ENCODE measurements around the gene UBE4B.

UBE4B gene

DNA sequence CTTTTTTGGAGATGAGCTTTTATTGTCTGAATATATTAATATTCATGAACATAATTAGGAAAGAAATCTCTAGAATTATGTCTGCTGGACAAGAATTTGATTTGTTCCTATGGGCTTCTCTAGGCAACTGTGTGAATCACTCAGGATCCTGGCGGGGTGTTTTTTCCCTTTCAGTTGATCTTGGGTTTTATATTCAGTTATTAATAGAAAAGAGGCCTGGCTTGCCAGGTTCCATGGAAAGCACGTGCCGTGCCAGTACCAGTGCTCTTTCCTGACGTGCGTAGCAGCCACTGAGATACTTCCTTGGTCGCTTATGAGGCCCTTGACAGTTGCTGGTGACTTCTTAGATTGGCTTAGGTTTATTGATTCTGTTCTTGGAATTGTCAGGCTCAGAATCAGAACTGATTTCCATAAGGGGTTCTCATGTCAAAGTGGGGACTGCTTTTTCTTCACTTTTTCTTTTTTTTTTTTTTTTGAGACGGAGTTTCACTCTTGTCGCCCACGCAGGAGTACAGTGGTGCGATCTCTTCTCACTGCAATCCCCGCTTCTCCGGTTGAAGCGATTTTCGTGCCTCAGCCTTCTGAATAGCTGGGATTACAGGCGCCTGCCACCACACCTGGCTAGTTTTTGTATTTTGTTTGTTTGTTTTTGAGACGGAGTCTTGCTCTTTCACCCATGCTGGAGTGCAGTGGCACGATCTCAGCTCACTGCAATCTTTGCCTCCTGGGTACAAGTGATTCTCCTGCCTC, 129.0 kb downstream of the UBE4B start:
- Histone ChIP-seq H3K4me3 (ENCODE audit: control insufficient read depth in 1 of 7, extremely low read depth in 1 of 7, insufficient read depth in 4 of 7, low read depth in 2 of 7, low read length in 6 of 7) (no peak overlapping the region), H3K9me3 (ENCODE audit: control extremely low read depth in 1 of 5, control insufficient read depth in 4 of 5, insufficient read depth in 2 of 5, low read depth in 1 of 5, low read length in 4 of 5) (no peaks in the 10 kb centered on the region), H3K27me3 (replicated peaks in 2 of 5; ENCODE audit: control insufficient read depth in 4 of 5, insufficient read depth in 5 of 5, low read length in 4 of 5) (no peaks in the 10 kb centered on the region), H3K4me1 (ENCODE audit: control extremely low read depth in 1 of 4, control insufficient read depth in 4 of 4, insufficient read depth in 4 of 4, low read length in 3 of 4) (no peaks in the 10 kb centered on the region), H3K27ac (ENCODE audit: insufficient read depth in 1 of 2, low read depth in 1 of 2, low read length in 2 of 2, poor library complexity in 1 of 2, severe bottlenecking in 2 of 2) (no peak overlapping the region), H3K36me3 (ENCODE audit: control insufficient read depth in 4 of 4, insufficient read depth in 4 of 4, low read length in 3 of 4) (peaks cover 18 to 59% (median 37%) of the 10 kb centered on the region in 4 experiments)
- WGBS (ENCODE audit: insufficient coverage) = 98% methylated on average over 8 of the region's 17 CpGs
- no peak for DNase-seq
- POLR2A ChIA-PET = no interaction called here
- CTCF ChIA-PET = no interaction called here

DNA sequence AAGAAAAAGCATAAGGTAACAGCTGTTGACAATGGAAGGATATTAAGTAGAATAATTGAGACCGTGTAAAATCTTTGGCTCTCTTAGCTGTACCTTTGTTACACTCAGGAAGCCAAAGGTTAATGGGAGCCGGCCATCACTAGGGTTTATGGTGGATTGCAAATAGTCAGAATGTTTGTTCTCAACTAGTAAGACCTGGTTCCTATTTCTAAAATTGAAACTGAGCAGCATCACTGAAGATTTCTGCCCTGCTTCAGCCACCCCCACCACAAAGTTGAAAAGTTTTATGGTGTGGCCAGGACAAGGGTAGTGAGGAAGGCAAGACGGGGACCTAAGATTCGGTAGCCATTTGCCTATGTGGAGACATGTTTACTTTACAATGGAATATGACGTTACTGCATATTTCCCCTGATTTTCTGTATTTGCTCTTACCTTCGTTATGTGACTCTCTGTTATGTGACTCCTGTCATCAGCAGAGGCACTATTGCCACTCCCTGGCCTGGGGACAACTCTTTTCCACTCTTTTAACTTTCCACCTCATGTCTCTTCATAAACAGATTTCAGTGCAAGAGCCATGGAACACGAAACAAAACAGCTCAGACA, 136.3 kb downstream of the UBE4B start:
- DNase-seq = no peak
- POLR2A ChIA-PET = no interaction called here
- H3K36me3 ChIP-seq (ENCODE audit: control insufficient read depth in 4 of 4, insufficient read depth in 4 of 4, low read length in 3 of 4) = peaks cover 14 to 66% (median 45%) of the 10 kb centered on the region in 4 experiments

GRCh38 chr1:10170239-10170574, 137.4 kb downstream of the UBE4B start:
- Histone ChIP-seq H3K36me3 (ENCODE audit: control insufficient read depth in 4 of 4, insufficient read depth in 4 of 4, low read length in 3 of 4) (peaks cover 20 to 66% (median 45%) of the 10 kb centered on the region in 4 experiments), H3K9me3 (ENCODE audit: control extremely low read depth in 1 of 5, control insufficient read depth in 4 of 5, insufficient read depth in 2 of 5, low read depth in 1 of 5, low read length in 4 of 5) (peaks cover 0 to 4% (median 0%) of the 10 kb centered on the region in 5 experiments), H3K4me1 (ENCODE audit: control extremely low read depth in 1 of 4, control insufficient read depth in 4 of 4, insufficient read depth in 4 of 4, low read length in 3 of 4) (peaks cover 0 to 13% (median 0%) of the 10 kb centered on the region in 4 experiments), H3K27ac (ENCODE audit: insufficient read depth in 1 of 2, low read depth in 1 of 2, low read length in 2 of 2, poor library complexity in 1 of 2, severe bottlenecking in 2 of 2) (no peak overlapping the region), H3K27me3 (replicated peaks in 2 of 5; ENCODE audit: control insufficient read depth in 4 of 5, insufficient read depth in 5 of 5, low read length in 4 of 5) (no peaks in the 10 kb centered on the region), H3K4me3 (ENCODE audit: control insufficient read depth in 1 of 7, extremely low read depth in 1 of 7, insufficient read depth in 4 of 7, low read depth in 2 of 7, low read length in 6 of 7) (no peak overlapping the region)
- no peak for DNase-seq
- ChIA-PET CTCF (interaction anchor here (1.4 to 1.8 kb wide), 2 partner anchors 11 to 39 kb away, joined by 4 read pairs; no protein-coding TSS in a partner anchor), POLR2A (no interaction called here)
- 69% methylated on average over 2 of the region's 2 CpGs for WGBS (ENCODE audit: insufficient coverage)

More for the DNA sequence above, 136.3 kb downstream of the UBE4B start:
- Histone ChIP-seq H3K27me3 (replicated peaks in 2 of 5; ENCODE audit: control insufficient read depth in 4 of 5, insufficient read depth in 5 of 5, low read length in 4 of 5) (no peaks in the 10 kb centered on the region), H3K27ac (ENCODE audit: insufficient read depth in 1 of 2, low read depth in 1 of 2, low read length in 2 of 2, poor library complexity in 1 of 2, severe bottlenecking in 2 of 2) (no peak overlapping the region), H3K4me3 (ENCODE audit: control insufficient read depth in 1 of 7, extremely low read depth in 1 of 7, insufficient read depth in 4 of 7, low read depth in 2 of 7, low read length in 6 of 7) (no peak overlapping the region), H3K4me1 (ENCODE audit: control extremely low read depth in 1 of 4, control insufficient read depth in 4 of 4, insufficient read depth in 4 of 4, low read length in 3 of 4) (peaks cover 0 to 13% (median 0%) of the 10 kb centered on the region in 4 experiments), H3K9me3 (ENCODE audit: control extremely low read depth in 1 of 5, control insufficient read depth in 4 of 5, insufficient read depth in 2 of 5, low read depth in 1 of 5, low read length in 4 of 5) (no peaks in the 10 kb centered on the region)
- 97% methylated on average over 5 of the region's 7 CpGs for WGBS (ENCODE audit: insufficient coverage)
- CTCF ChIA-PET = interaction anchor here (1.4 to 1.8 kb wide), 2 partner anchors 10 to 40 kb away, joined by 4 read pairs; no protein-coding TSS in a partner anchor

DNA sequence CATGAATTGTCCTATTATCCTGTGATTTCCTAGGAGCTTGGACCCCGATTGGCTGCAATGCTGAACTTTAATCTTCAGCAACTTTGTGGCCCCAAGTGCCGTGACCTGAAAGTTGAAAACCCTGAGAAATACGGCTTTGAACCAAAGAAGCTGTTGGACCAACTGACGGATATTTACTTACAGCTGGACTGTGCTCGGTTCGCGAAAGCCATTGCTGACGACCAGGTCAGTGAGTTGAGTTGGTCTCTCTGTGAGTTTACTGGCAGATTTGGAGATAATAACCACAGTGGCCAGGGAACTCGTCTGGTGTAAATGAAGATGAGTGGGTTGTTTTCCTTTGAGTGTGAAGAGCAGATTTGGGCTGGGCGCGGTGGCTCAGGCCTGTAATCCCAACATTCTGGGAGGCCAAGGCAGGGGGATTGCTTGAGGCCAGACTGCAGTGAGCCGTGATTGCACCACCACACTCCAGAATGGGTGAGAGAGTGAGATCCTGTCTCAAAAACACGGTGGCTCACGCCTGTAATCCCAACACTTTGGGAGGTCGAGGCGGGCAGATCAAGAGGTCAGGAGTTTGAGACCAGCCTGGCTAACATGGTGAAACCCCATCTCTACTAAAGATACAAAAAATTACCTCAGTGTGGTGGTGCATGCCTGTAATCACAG, 138.5 kb downstream of the UBE4B start:
- Histone ChIP-seq H3K4me3 (ENCODE audit: control insufficient read depth in 1 of 7, extremely low read depth in 1 of 7, insufficient read depth in 4 of 7, low read depth in 2 of 7, low read length in 6 of 7) (no peak overlapping the region), H3K36me3 (ENCODE audit: control insufficient read depth in 4 of 4, insufficient read depth in 4 of 4, low read length in 3 of 4) (peaks cover 21 to 63% (median 40%) of the 10 kb centered on the region in 4 experiments), H3K27ac (ENCODE audit: insufficient read depth in 1 of 2, low read depth in 1 of 2, low read length in 2 of 2, poor library complexity in 1 of 2, severe bottlenecking in 2 of 2) (no peak overlapping the region), H3K4me1 (ENCODE audit: control extremely low read depth in 1 of 4, control insufficient read depth in 4 of 4, insufficient read depth in 4 of 4, low read length in 3 of 4) (peaks cover 0 to 13% (median 0%) of the 10 kb centered on the region in 4 experiments), H3K27me3 (replicated peaks in 2 of 5; ENCODE audit: control insufficient read depth in 4 of 5, insufficient read depth in 5 of 5, low read length in 4 of 5) (no peaks in the 10 kb centered on the region), H3K9me3 (ENCODE audit: control extremely low read depth in 1 of 5, control insufficient read depth in 4 of 5, insufficient read depth in 2 of 5, low read depth in 1 of 5, low read length in 4 of 5) (peaks cover 0 to 4% (median 1%) of the 10 kb centered on the region in 5 experiments)
- CTCF ChIA-PET = interaction anchor here (1.8 to 2.0 kb wide), 2 partner anchors 12 to 20 kb away, joined by 4 read pairs; no protein-coding TSS in a partner anchor
- no peak for DNase-seq
- 100% methylated on average over 9 of the region's 16 CpGs for WGBS (ENCODE audit: insufficient coverage)
- POLR2A ChIA-PET = no interaction called here

GRCh38 chr1:10171995-10172669, 139.4 kb downstream of the UBE4B start:
- 100% methylated on average over 4 of the region's 8 CpGs for WGBS (ENCODE audit: insufficient coverage)
- H3K9me3 ChIP-seq (ENCODE audit: control extremely low read depth in 1 of 5, control insufficient read depth in 4 of 5, insufficient read depth in 2 of 5, low read depth in 1 of 5, low read length in 4 of 5) = peaks cover 0 to 4% (median 1%) of the 10 kb centered on the region in 5 experiments
- CTCF ChIA-PET = interaction anchor here (2.0 kb wide), 1 partner anchor 19 kb away, joined by 4 read pairs; no protein-coding TSS in a partner anchor

GRCh38 chr1:10173582-10173981, 140.8 kb downstream of the UBE4B start:
- no peak for DNase-seq
- Histone ChIP-seq H3K27me3 (replicated peaks in 2 of 5; ENCODE audit: control insufficient read depth in 4 of 5, insufficient read depth in 5 of 5, low read length in 4 of 5) (no peaks in the 10 kb centered on the region), H3K4me3 (ENCODE audit: control insufficient read depth in 1 of 7, extremely low read depth in 1 of 7, insufficient read depth in 4 of 7, low read depth in 2 of 7, low read length in 6 of 7) (no peak overlapping the region), H3K9me3 (ENCODE audit: control extremely low read depth in 1 of 5, control insufficient read depth in 4 of 5, insufficient read depth in 2 of 5, low read depth in 1 of 5, low read length in 4 of 5) (peaks cover 0 to 4% (median 1%) of the 10 kb centered on the region in 5 experiments), H3K4me1 (ENCODE audit: control extremely low read depth in 1 of 4, control insufficient read depth in 4 of 4, insufficient read depth in 4 of 4, low read length in 3 of 4) (peaks cover 0 to 13% (median 0%) of the 10 kb centered on the region in 4 experiments), H3K27ac (ENCODE audit: insufficient read depth in 1 of 2, low read depth in 1 of 2, low read length in 2 of 2, poor library complexity in 1 of 2, severe bottlenecking in 2 of 2) (no peak overlapping the region), H3K36me3 (ENCODE audit: control insufficient read depth in 4 of 4, insufficient read depth in 4 of 4, low read length in 3 of 4) (peaks cover 15 to 54% (median 34%) of the 10 kb centered on the region in 4 experiments)
- ChIA-PET CTCF (no interaction called here), POLR2A (no interaction called here)
- WGBS (ENCODE audit: insufficient coverage) = 97% methylated on average over 10 of the region's 10 CpGs

More at GRCh38 chr1:10171995-10172669, 139.4 kb downstream of the UBE4B start:
- no peak for DNase-seq
- POLR2A ChIA-PET = no interaction called here
- Histone ChIP-seq H3K27ac (ENCODE audit: insufficient read depth in 1 of 2, low read depth in 1 of 2, low read length in 2 of 2, poor library complexity in 1 of 2, severe bottlenecking in 2 of 2) (no peak overlapping the region), H3K4me1 (ENCODE audit: control extremely low read depth in 1 of 4, control insufficient read depth in 4 of 4, insufficient read depth in 4 of 4, low read length in 3 of 4) (peaks cover 0 to 13% (median 0%) of the 10 kb centered on the region in 4 experiments), H3K4me3 (ENCODE audit: control insufficient read depth in 1 of 7, extremely low read depth in 1 of 7, insufficient read depth in 4 of 7, low read depth in 2 of 7, low read length in 6 of 7) (no peak overlapping the region), H3K27me3 (replicated peaks in 2 of 5; ENCODE audit: control insufficient read depth in 4 of 5, insufficient read depth in 5 of 5, low read length in 4 of 5) (no peaks in the 10 kb centered on the region), H3K36me3 (ENCODE audit: control insufficient read depth in 4 of 4, insufficient read depth in 4 of 4, low read length in 3 of 4) (peaks cover 21 to 60% (median 39%) of the 10 kb centered on the region in 4 experiments)
